ENCODE data around the gene LACTBL1. TPM values are rescaled to one million over a fixed set of nuclear protein-coding genes. Genes with fewer than 3 reads are reported as not detected.
A peak's percentile ranks its signal among the peaks of the same experiment; 100 is the strongest.

The LACTBL1 gene
- total RNA-seq, 1 experiment from 2014 or later, result not detected

- no peaks in the 10 kb centered on the region for H3K36me3 Mint-ChIP-seq (ENCODE audit: insufficient read depth, unreplicated experiment)
Observed at GRCh38 chr1:22970096-22970495, 2.6 kb downstream of the LACTBL1 start.

GRCh38 chr1:22969304-22969709, 3.4 kb downstream of the LACTBL1 start:
- Mint-ChIP-seq H3K27me3 (ENCODE audit: insufficient read depth, unreplicated experiment) (peaks cover 10% of the 10 kb centered on the region), H3K36me3 (ENCODE audit: insufficient read depth, unreplicated experiment) (no peaks in the 10 kb centered on the region), H3K4me1 (ENCODE audit: insufficient read depth, unreplicated experiment) (peaks cover 32% of the 10 kb centered on the region), H3K27ac (ENCODE audit: low read depth, unreplicated experiment) (peak overlapping the region; percentile 6), H3K9me3 (ENCODE audit: unreplicated experiment) (no peaks in the 10 kb centered on the region), H3K4me3 (ENCODE audit: unreplicated experiment) (peak overlapping the region; percentile 49)
- CTCF ChIA-PET, result interaction anchor here (0.6 kb wide), 1 partner anchor 139 kb away, joined by 3 read pairs; no protein-coding TSS in a partner anchor
- TF ChIP-seq CTCF (IDR thresholded peaks at IDR 0.05; ENCODE audit: unreplicated experiment), result no peak
- POLR2A ChIA-PET, result no interaction called here
- BruUV-seq (replicated peaks), result no TSS peak
- peak; percentile 78 for DNase-seq (ENCODE audit: unreplicated experiment)
- intact Hi-C loops (cut with micrococcal nuclease), result no loop called here

More at GRCh38 chr1:22970096-22970495, 2.6 kb downstream of the LACTBL1 start:
- H3K9me3 Mint-ChIP-seq (ENCODE audit: unreplicated experiment), result no peaks in the 10 kb centered on the region
- intact Hi-C loops (cut with micrococcal nuclease), result no loop called here
- peaks cover 10% of the 10 kb centered on the region for H3K27me3 Mint-ChIP-seq (ENCODE audit: insufficient read depth, unreplicated experiment)
- peaks cover 32% of the 10 kb centered on the region for H3K4me1 Mint-ChIP-seq (ENCODE audit: insufficient read depth, unreplicated experiment)
- DNase-seq (ENCODE audit: unreplicated experiment), result no peak
- H3K4me3 Mint-ChIP-seq (ENCODE audit: unreplicated experiment), result no peak overlapping the region
- no peak overlapping the region for H3K27ac Mint-ChIP-seq (ENCODE audit: low read depth, unreplicated experiment)
- no peak for TF ChIP-seq CTCF (IDR thresholded peaks at IDR 0.05; ENCODE audit: unreplicated experiment)
- ChIA-PET POLR2A (no interaction called here), CTCF (interaction anchor here (0.6 to 1.5 kb wide), 5 partner anchors 13 to 215 kb away, joined by 3 to 8 read pairs (median 3); no protein-coding TSS in a partner anchor)
- BruUV-seq (replicated peaks), result no TSS peak

GRCh38 chr1:22967833-22968232, 4.8 kb downstream of the LACTBL1 start:
- Mint-ChIP-seq H3K4me3 (ENCODE audit: unreplicated experiment) (no peak overlapping the region), H3K9me3 (ENCODE audit: unreplicated experiment) (no peaks in the 10 kb centered on the region), H3K27ac (ENCODE audit: low read depth, unreplicated experiment) (no peak overlapping the region), H3K36me3 (ENCODE audit: insufficient read depth, unreplicated experiment) (no peaks in the 10 kb centered on the region), H3K27me3 (ENCODE audit: insufficient read depth, unreplicated experiment) (peaks cover 10% of the 10 kb centered on the region), H3K4me1 (ENCODE audit: insufficient read depth, unreplicated experiment) (peaks cover 32% of the 10 kb centered on the region)
- intact Hi-C loops (cut with micrococcal nuclease), result no loop called here
- BruUV-seq (replicated peaks), result no TSS peak
- ChIA-PET POLR2A (no interaction called here), CTCF (interaction anchor here (0.6 kb wide), 1 partner anchor 47 kb away, joined by 3 read pairs; no protein-coding TSS in a partner anchor)
- TF ChIP-seq CTCF (IDR thresholded peaks at IDR 0.05; ENCODE audit: unreplicated experiment), result no peak
- DNase-seq (ENCODE audit: unreplicated experiment), result no peak

- no peak for TF ChIP-seq CTCF (IDR thresholded peaks at IDR 0.05; ENCODE audit: unreplicated experiment)
Observed at GRCh38 chr1:22966309-22966708, 6.4 kb downstream of the LACTBL1 start.

More at GRCh38 chr1:22966309-22966708, 6.4 kb downstream of the LACTBL1 start:
- Mint-ChIP-seq H3K4me3 (ENCODE audit: unreplicated experiment) (no peak overlapping the region), H3K4me1 (ENCODE audit: insufficient read depth, unreplicated experiment) (peaks cover 23% of the 10 kb centered on the region), H3K36me3 (ENCODE audit: insufficient read depth, unreplicated experiment) (no peaks in the 10 kb centered on the region), H3K27ac (ENCODE audit: low read depth, unreplicated experiment) (no peak overlapping the region), H3K9me3 (ENCODE audit: unreplicated experiment) (no peaks in the 10 kb centered on the region), H3K27me3 (ENCODE audit: insufficient read depth, unreplicated experiment) (peaks cover 10% of the 10 kb centered on the region)
- ChIA-PET CTCF (interaction anchor here (2.5 to 3.1 kb wide), 2 partner anchors 105 to 262 kb away, joined by 7 to 24 read pairs; no protein-coding TSS in a partner anchor), POLR2A (interaction anchor here (1.0 kb wide), 1 partner anchor 13 kb away, joined by 3 read pairs; no protein-coding TSS in a partner anchor)
- DNase-seq (ENCODE audit: unreplicated experiment), result no peak
- no TSS peak for BruUV-seq (replicated peaks)
- intact Hi-C loops (cut with micrococcal nuclease), result no loop called here
